ENCODE data around the gene CALML4. TPM values are rescaled to one million over a fixed set of nuclear protein-coding genes. Genes with fewer than 3 reads are reported as not detected.
"Not testable (repeated sequence)": the region's sequence is repeated elsewhere in the genome, so short reads cannot be mapped to it uniquely, and the experiment has no call there.

CALML4 gene
- total RNA-seq, 1 experiment from 2014 or later, result 3.3 TPM

DNA sequence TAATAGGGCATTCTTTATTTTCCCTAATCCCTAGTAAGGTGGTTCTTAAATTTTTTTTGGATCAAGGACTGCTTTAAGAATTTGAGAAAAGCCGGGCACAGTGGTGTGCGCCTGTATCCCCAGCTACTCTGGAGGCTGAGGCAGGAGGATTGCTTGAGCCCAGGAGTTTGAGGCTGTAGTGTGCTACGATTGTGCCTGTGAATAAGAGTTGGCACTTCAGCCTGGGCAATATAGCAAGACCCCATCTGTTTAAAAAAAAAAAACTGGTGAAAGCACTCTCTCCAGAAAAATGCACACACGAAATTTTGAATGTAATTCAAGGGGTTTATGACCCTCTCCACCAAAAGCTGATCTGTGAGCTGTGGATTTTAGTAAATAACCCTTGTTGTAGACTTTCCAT lies 32.0 kb downstream of the CALML4 start:
- intact Hi-C loops (cut with micrococcal nuclease), result no loop called here
- no peak overlapping the region for H3K4me3 Mint-ChIP-seq (ENCODE audit: unreplicated experiment)
- H3K36me3 Mint-ChIP-seq (ENCODE audit: insufficient read depth, unreplicated experiment), result peaks cover 96% of the 10 kb centered on the region
- BruUV-seq (replicated peaks), result no TSS peak
- POLR2A ChIA-PET, result interaction anchor here (0.5 to 1.1 kb wide), 2 partner anchors 47 to 225 kb away, joined by 3 read pairs; no protein-coding TSS in a partner anchor
- H3K27me3 Mint-ChIP-seq (ENCODE audit: insufficient read depth, unreplicated experiment), result no peaks in the 10 kb centered on the region
- no peak overlapping the region for H3K27ac Mint-ChIP-seq (ENCODE audit: low read depth, unreplicated experiment)
- H3K4me1 Mint-ChIP-seq (ENCODE audit: insufficient read depth, unreplicated experiment), result peaks cover 6% of the 10 kb centered on the region
- CTCF ChIA-PET, result interaction anchor here (1.1 kb wide), 2 partner anchors 18 to 309 kb away, joined by 3 to 4 read pairs; no protein-coding TSS in a partner anchor
- DNase-seq (ENCODE audit: unreplicated experiment), result no peak
- no peaks in the 10 kb centered on the region for H3K9me3 Mint-ChIP-seq (ENCODE audit: unreplicated experiment)
- TF ChIP-seq, protein P1, sequence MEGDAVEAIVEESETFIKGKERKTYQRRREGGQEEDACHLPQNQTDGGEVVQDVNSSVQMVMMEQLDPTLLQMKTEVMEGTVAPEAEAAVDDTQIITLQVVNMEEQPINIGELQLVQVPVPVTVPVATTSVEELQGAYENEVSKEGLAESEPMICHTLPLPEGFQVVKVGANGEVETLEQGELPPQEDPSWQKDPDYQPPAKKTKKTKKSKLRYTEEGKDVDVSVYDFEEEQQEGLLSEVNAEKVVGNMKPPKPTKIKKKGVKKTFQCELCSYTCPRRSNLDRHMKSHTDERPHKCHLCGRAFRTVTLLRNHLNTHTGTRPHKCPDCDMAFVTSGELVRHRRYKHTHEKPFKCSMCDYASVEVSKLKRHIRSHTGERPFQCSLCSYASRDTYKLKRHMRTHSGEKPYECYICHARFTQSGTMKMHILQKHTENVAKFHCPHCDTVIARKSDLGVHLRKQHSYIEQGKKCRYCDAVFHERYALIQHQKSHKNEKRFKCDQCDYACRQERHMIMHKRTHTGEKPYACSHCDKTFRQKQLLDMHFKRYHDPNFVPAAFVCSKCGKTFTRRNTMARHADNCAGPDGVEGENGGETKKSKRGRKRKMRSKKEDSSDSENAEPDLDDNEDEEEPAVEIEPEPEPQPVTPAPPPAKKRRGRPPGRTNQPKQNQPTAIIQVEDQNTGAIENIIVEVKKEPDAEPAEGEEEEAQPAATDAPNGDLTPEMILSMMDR (IDR thresholded peaks at IDR 0.05; ENCODE audit: unreplicated experiment), result no peak

DNA sequence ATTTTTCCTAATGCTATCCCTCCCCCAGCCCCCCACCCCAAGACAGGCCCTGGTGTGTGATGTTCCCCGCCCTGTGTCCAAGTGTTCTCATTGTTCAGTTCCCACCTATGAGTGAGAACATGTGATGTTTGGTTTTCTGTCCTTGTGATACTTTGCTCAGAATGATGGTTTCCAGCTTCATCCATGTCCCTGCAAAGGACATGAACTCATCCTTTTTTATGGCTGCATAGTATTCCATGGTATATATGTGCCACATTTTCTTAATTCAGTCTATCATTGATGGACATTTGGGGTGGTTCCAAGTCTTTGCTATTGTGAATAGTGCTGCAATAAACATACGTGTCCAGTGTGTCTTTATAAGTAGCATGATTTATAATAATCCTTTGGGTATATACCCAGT lies 33.1 kb downstream of the CALML4 start:
- CTCF ChIA-PET, POLR2A ChIA-PET: not testable (repeated sequence)

DNA sequence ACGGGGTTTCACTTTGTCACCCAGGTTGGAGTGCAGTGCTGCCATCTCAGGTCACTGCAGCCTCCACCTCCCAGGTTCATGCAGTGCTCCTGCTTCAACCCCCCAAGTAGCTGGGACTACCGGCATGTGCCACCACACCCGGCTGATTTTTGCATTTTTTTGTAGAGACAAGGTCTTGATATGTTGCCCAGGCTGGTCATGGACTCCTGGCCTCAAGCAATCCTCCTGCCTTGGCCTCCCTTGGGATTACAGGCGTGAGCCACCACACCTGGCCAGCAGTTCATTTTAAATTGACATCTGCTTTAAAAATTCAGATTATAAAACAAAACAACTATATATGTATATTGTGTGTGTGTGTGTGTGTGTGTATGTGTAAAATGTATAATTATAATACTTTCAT lies 38.3 kb downstream of the CALML4 start:
- Mint-ChIP-seq H3K9me3 (ENCODE audit: unreplicated experiment) (no peaks in the 10 kb centered on the region), H3K27ac (ENCODE audit: low read depth, unreplicated experiment) (peak overlapping the region; percentile 7), H3K36me3 (ENCODE audit: insufficient read depth, unreplicated experiment) (peaks cover 86% of the 10 kb centered on the region), H3K27me3 (ENCODE audit: insufficient read depth, unreplicated experiment) (no peaks in the 10 kb centered on the region), H3K4me3 (ENCODE audit: unreplicated experiment) (no peak overlapping the region), H3K4me1 (ENCODE audit: insufficient read depth, unreplicated experiment) (no peaks in the 10 kb centered on the region)
- ChIA-PET POLR2A (interaction anchor here (0.6 to 1.1 kb wide), 3 partner anchors 193 to 612 kb away, joined by 3 to 4 read pairs (median 3); no protein-coding TSS in a partner anchor), CTCF (no interaction called here)
- no TSS peak for BruUV-seq (replicated peaks)
- intact Hi-C loops (cut with micrococcal nuclease), result no loop called here
- TF ChIP-seq, protein P1 (IDR thresholded peaks at IDR 0.05; ENCODE audit: unreplicated experiment), result no peak
- DNase-seq (ENCODE audit: unreplicated experiment), result no peak

More for the DNA sequence above, 33.1 kb downstream of the CALML4 start:
- DNase-seq (ENCODE audit: unreplicated experiment); H3K4me1 Mint-ChIP-seq (ENCODE audit: insufficient read depth, unreplicated experiment); BruUV-seq (replicated peaks); H3K9me3 Mint-ChIP-seq (ENCODE audit: unreplicated experiment); H3K27ac Mint-ChIP-seq (ENCODE audit: low read depth, unreplicated experiment); H3K27me3 Mint-ChIP-seq (ENCODE audit: insufficient read depth, unreplicated experiment); intact Hi-C loops (cut with micrococcal nuclease); H3K4me3 Mint-ChIP-seq (ENCODE audit: unreplicated experiment): not testable (repeated sequence)
- H3K36me3 Mint-ChIP-seq (ENCODE audit: insufficient read depth, unreplicated experiment), result peaks cover 96% of the 10 kb centered on the region

DNA sequence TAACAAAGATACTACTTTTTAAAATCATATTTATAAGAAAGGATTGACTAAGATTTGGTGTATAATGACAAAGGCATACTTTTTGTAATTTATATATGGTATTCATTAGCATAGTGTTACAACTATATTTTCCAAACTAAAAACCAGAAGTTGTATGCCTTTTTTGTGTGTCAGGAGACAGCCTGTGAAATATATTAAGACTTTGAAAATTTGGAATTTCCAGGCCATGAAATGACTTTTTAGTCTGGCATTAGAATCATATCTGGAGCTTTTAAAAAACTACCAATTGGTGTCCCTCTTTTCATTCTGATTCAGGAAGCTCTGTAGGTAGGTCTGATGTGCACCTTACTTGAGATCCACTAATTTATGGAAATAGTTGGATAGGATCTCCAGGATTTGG lies 41.9 kb downstream of the CALML4 start:
- POLR2A ChIA-PET, result interaction anchor here (0.9 to 1.5 kb wide), 3 partner anchors 11 to 300 kb away, joined by 3 to 5 read pairs (median 4); no protein-coding TSS in a partner anchor

More for the DNA sequence above, 41.9 kb downstream of the CALML4 start:
- no peak for DNase-seq (ENCODE audit: unreplicated experiment)
- CTCF ChIA-PET, result interaction anchor here (0.7 to 2.4 kb wide), 4 partner anchors 8 to 300 kb away, joined by 3 to 8 read pairs (median 4); no protein-coding TSS in a partner anchor
- TF ChIP-seq, protein P1 (IDR thresholded peaks at IDR 0.05; ENCODE audit: unreplicated experiment), result no peak
- no peaks in the 10 kb centered on the region for H3K9me3 Mint-ChIP-seq (ENCODE audit: unreplicated experiment)
- no peaks in the 10 kb centered on the region for H3K4me1 Mint-ChIP-seq (ENCODE audit: insufficient read depth, unreplicated experiment)
- intact Hi-C loops (cut with micrococcal nuclease), result no loop called here
- H3K27me3 Mint-ChIP-seq (ENCODE audit: insufficient read depth, unreplicated experiment), result no peaks in the 10 kb centered on the region
- no peak overlapping the region for H3K27ac Mint-ChIP-seq (ENCODE audit: low read depth, unreplicated experiment)
- H3K36me3 Mint-ChIP-seq (ENCODE audit: insufficient read depth, unreplicated experiment), result peaks cover 79% of the 10 kb centered on the region
- H3K4me3 Mint-ChIP-seq (ENCODE audit: unreplicated experiment), result no peak overlapping the region
- no TSS peak for BruUV-seq (replicated peaks)

Measured in MCF 10A (cell line).